Glutamatergic neuron (in vitro differentiated cells): ENCODE results near the gene C18orf32. TPM values are rescaled to one million over a fixed set of nuclear protein-coding genes. Genes with fewer than 3 reads are reported as not detected.

Experiments used
- DNase-seq: peaks from one replicate; pipeline ENCODE4 v3.0.0; 2022
- H3K27ac Mint-ChIP-seq: one replicate; pipeline ENCODE4 v1.8.0; 2020; ENCODE audit warnings: mild to moderate bottlenecking, mixed read lengths, inconsistent platforms; ENCODE audit not compliant: unreplicated experiment
- H3K27me3 Mint-ChIP-seq: one replicate; pipeline ENCODE4 v1.8.0; 2020; ENCODE audit warnings: mild to moderate bottlenecking, moderate library complexity, mixed read lengths, inconsistent platforms; ENCODE audit not compliant: unreplicated experiment
- H3K36me3 Mint-ChIP-seq: one replicate; pipeline ENCODE4 v1.8.0; 2020; ENCODE audit warnings: mild to moderate bottlenecking, mixed read lengths, inconsistent platforms; ENCODE audit not compliant: unreplicated experiment
- H3K4me1 Mint-ChIP-seq: one replicate; pipeline ENCODE4 v1.8.0; 2020; ENCODE audit warnings: mild to moderate bottlenecking, low read depth, mixed read lengths, inconsistent platforms; ENCODE audit not compliant: unreplicated experiment
- H3K4me3 Mint-ChIP-seq: one replicate; pipeline ENCODE4 v1.8.0; 2020; ENCODE audit warnings: mild to moderate bottlenecking, mixed read lengths, inconsistent platforms; ENCODE audit not compliant: unreplicated experiment
- H3K9me3 Mint-ChIP-seq: one replicate; pipeline ENCODE4 v1.8.0; 2020; ENCODE audit warnings: mild to moderate bottlenecking, moderate library complexity, mixed read lengths, inconsistent platforms; ENCODE audit not compliant: unreplicated experiment
- total RNA-seq: library from RNA; stranded (reverse); fragmentation: NEBNext Ultra II Directional; extraction: Animal tissue kit (Norgen Biotek cat#: 25700); gene quantifications from one replicate; pipeline ENCODE4 v1.2.1, GENCODE V29; 2021; ENCODE audit not compliant: unreplicated experiment
- TF ChIP-seq, protein P1 (sequence below): fragments of 200-600 bp; sonication (generic); IDR thresholded peaks from one replicate; pipeline ENCODE4 v1.5.0; 2021; ENCODE audit not compliant: partially characterized antibody, unreplicated experiment

C18orf32 gene
- total RNA-seq, 1 donor from 2014 or later: 122 TPM

DNA sequence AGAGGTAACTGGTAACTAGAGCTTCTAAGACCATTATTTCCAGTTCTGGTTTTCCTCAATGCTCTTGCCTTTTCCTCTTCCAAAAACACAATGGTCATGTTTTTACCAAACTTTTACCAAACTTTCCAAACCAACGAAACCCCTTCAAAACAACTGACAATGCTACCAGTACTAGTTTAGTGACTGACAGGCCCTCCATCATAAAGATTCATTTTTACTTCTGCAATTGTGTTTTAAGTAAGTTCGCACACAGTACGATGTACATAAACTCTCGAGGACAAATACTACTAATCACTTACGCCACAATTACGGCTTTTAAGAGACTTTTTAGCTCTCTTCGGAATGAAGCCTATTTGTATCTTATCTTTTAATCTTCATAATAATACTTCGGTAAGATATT is 900 bp downstream of the C18orf32 start:
- peaks cover 4% of the 10 kb centered on the region for H3K27me3 Mint-ChIP-seq
- peak overlapping the region; percentile 95 for H3K4me3 Mint-ChIP-seq
- H3K36me3 Mint-ChIP-seq: no peaks in the 10 kb centered on the region
- TF ChIP-seq, protein P1, sequence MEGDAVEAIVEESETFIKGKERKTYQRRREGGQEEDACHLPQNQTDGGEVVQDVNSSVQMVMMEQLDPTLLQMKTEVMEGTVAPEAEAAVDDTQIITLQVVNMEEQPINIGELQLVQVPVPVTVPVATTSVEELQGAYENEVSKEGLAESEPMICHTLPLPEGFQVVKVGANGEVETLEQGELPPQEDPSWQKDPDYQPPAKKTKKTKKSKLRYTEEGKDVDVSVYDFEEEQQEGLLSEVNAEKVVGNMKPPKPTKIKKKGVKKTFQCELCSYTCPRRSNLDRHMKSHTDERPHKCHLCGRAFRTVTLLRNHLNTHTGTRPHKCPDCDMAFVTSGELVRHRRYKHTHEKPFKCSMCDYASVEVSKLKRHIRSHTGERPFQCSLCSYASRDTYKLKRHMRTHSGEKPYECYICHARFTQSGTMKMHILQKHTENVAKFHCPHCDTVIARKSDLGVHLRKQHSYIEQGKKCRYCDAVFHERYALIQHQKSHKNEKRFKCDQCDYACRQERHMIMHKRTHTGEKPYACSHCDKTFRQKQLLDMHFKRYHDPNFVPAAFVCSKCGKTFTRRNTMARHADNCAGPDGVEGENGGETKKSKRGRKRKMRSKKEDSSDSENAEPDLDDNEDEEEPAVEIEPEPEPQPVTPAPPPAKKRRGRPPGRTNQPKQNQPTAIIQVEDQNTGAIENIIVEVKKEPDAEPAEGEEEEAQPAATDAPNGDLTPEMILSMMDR: no peak
- peaks cover 10% of the 10 kb centered on the region for H3K4me1 Mint-ChIP-seq
- DNase-seq: no peak
- H3K27ac Mint-ChIP-seq: peak overlapping the region; percentile 99
- H3K9me3 Mint-ChIP-seq: peaks cover 5% of the 10 kb centered on the region

DNA sequence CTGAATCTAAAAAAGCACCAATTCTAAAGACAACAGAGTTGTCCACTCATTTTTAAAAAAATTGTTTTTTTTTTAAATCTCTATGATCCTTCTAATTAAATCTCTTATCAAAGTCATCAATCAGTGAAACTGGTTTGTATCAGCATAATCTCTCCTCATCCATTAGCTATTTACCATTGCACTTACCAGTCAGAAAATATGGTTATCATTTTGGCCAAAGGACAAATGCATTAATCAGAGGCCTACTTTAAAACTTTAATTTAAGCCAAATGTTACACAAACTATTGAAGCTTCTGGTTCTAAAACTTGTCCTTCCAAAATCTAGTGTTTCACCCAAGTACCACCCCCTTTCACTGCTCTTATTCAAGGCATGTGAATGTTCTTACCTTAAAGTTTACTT is 3.8 kb downstream of the C18orf32 start:
- Mint-ChIP-seq H3K9me3 (peaks cover 8% of the 10 kb centered on the region), H3K4me1 (peaks cover 5% of the 10 kb centered on the region), H3K36me3 (peaks cover 8% of the 10 kb centered on the region), H3K27me3 (peaks cover 4% of the 10 kb centered on the region), H3K27ac (no peak overlapping the region), H3K4me3 (no peak overlapping the region)
- TF ChIP-seq, protein P1: no peak
- DNase-seq: no peak

DNA sequence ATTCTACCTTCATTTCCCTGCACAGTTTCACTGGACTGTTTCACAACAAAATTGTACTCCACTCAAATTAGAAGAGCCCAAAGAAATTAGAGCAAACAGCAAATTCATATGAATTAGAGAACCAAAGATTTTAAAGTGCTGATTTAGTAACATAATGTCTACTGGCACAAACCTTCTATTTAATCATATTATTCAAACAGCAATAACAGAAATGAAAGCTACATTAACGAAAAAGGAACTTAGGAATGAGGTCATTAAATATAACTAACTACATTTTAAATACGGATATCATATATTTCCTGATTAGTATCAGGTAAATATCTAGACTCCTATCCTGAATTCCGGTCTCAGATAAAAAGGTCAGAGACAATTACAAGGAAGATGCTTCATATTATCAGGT is 5.1 kb downstream of the C18orf32 start:
- Mint-ChIP-seq H3K27ac (no peak overlapping the region), H3K9me3 (peaks cover 7% of the 10 kb centered on the region), H3K4me1 (peaks cover 5% of the 10 kb centered on the region), H3K27me3 (peaks cover 5% of the 10 kb centered on the region), H3K4me3 (no peak overlapping the region), H3K36me3 (peaks cover 8% of the 10 kb centered on the region)
- TF ChIP-seq, protein P1: no peak
- DNase-seq: no peak

DNA sequence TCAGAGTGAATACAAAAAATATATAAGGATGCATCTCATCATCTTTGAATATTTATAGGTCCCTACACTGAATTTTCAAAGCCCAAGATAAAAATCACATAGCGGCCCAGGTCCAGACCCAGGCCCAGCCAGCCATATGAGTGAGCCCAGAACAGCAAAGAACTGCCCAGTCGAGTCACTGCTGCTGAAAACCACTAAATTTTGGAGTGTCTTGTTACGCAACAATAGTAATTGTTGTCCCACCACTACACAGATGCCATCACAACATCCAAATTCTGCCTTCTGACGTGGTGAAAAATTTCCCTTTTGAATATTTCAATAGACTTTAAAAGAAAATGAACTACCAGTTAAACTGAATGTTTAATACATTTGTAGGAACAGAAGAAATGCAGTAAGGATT is 5.7 kb downstream of the C18orf32 start:
- Mint-ChIP-seq H3K36me3 (peaks cover 8% of the 10 kb centered on the region), H3K4me3 (no peak overlapping the region), H3K9me3 (peaks cover 5% of the 10 kb centered on the region), H3K27ac (no peak overlapping the region), H3K4me1 (peaks cover 5% of the 10 kb centered on the region), H3K27me3 (peaks cover 1% of the 10 kb centered on the region)
- TF ChIP-seq, protein P1: no peak
- DNase-seq: no peak

DNA sequence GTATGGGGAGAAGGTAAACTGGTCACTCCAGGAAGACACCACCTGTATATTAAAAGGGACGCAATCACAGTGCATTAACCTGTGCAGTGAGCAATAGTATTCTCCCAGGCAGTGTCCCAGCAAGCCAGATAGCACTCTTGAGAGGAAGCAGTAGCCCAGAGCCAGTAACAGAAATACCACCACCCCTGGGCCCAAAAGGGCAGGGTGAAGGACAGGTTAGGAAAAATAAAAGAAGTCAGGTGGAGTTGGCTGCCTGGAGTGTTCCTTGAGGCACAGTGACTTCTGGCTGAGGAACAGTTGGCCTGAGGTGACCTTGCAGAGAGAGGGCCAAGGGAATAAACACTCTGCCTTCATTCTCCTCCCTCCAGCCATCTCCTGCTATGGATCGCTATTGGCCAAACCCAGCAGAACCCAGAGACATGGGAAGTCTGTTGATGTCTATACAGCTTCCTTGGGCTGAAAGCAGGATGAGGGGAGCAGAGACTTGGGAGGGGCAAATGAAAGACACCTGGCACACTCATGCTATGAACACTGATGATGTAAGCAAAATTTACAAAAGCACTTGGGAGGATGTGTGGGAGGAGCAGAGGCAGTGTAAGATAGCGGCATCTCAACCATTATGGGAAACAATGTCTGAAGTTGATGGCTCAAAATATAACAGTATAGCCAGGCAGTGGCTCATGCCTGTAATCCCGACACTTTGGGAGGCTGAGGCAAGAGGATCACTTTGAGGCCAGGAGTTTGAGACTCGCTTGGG is 7.5 kb downstream of the C18orf32 start:
- TF ChIP-seq, protein P1: no peak
- Mint-ChIP-seq H3K27ac (no peak overlapping the region), H3K27me3 (peaks cover 1% of the 10 kb centered on the region), H3K4me1 (peaks cover 1% of the 10 kb centered on the region), H3K4me3 (no peak overlapping the region), H3K36me3 (peaks cover 8% of the 10 kb centered on the region), H3K9me3 (peaks cover 5% of the 10 kb centered on the region)
- no peak for DNase-seq
